Measurements from ENCODE around the gene PCGF2.

GRCh38 chr17:38697061-38697820 is 50.9 kb downstream of the PCGF2 start:
- no peak for TF ChIP-seq CTCF (IDR thresholded peaks at IDR 0.05)
- TF ChIP-seq POLR2A (IDR thresholded peaks at IDR 0.05): no peak

Data from suprapubic skin (tissue), 3 donors.